ENCODE results near the gene WNT6. TPM values are rescaled to one million over a fixed set of nuclear protein-coding genes. Genes with fewer than 3 reads are reported as not detected.

The WNT6 gene
- polyA plus RNA-seq, 3 donors: 0.36 to 0.61 (median 0.43) TPM

Other genes starting within 250 kb of the WNT6 start
- gene ZNF142, start 200.2 kb upstream of the WNT6 start, polyA plus RNA-seq (ENCODE audit: insufficient read length in 3 of 3): 10 to 100 TPM; 18.9 to 25.3 (median 20.8) TPM
- 10 to 100 TPM; 53.9 to 61.2 (median 56.5) TPM for gene BCS1L, start 200.1 kb upstream of the WNT6 start, polyA plus RNA-seq (ENCODE audit: insufficient read length in 3 of 3)
- gene RNF25, start 187.8 kb upstream of the WNT6 start, polyA plus RNA-seq (ENCODE audit: insufficient read length in 3 of 3): 10 to 100 TPM; 43.4 to 45.9 (median 45.3) TPM
- 100 to 1,000 TPM in 2 of 3 donors, 10 to 100 TPM in 1; 65.8 to 113 (median 107) TPM for gene STK36, start 187.7 kb upstream of the WNT6 start, polyA plus RNA-seq (ENCODE audit: insufficient read length in 3 of 3)
- gene TTLL4, start 149.0 kb upstream of the WNT6 start, polyA plus RNA-seq (ENCODE audit: insufficient read length in 3 of 3): 10 to 100 TPM; 30.6 to 44.1 (median 40.2) TPM
- gene CYP27A1, start 77.7 kb upstream of the WNT6 start, polyA plus RNA-seq (ENCODE audit: insufficient read length in 3 of 3): 10 to 100 TPM; 48.3 to 63.2 (median 59.1) TPM
- gene PRKAG3, start 28.0 kb upstream of the WNT6 start, polyA plus RNA-seq (ENCODE audit: insufficient read length in 3 of 3): under 1 TPM; 0.06 to 0.21 (median 0.12) TPM
- gene WNT10A, start 21.0 kb downstream of the WNT6 start, polyA plus RNA-seq (ENCODE audit: insufficient read length in 3 of 3): 1 to 10 TPM; 1.0 to 1.6 (median 1.1) TPM
- under 1 TPM in 1 of 3 donors, not detected in 2; 0.13 TPM for gene CDK5R2, start 99.9 kb downstream of the WNT6 start, polyA plus RNA-seq (ENCODE audit: insufficient read length in 3 of 3)
- gene FEV, start 125.4 kb downstream of the WNT6 start, polyA plus RNA-seq (ENCODE audit: insufficient read length in 3 of 3): under 1 TPM in 1 of 3 donors, not detected in 2; 0.17 TPM
- gene CRYBA2, start 133.6 kb downstream of the WNT6 start, polyA plus RNA-seq (ENCODE audit: insufficient read length in 3 of 3): not detected
- gene CFAP65, start 181.7 kb downstream of the WNT6 start, polyA plus RNA-seq (ENCODE audit: insufficient read length in 3 of 3): 1 to 10 TPM in 1 of 3 donors, under 1 TPM in 2; 0.07 to 1.1 (median 0.56) TPM
- 1 to 10 TPM; 2.0 to 3.2 (median 2.0) TPM for gene IHH, start 201.1 kb downstream of the WNT6 start, polyA plus RNA-seq (ENCODE audit: insufficient read length in 3 of 3)